ENCODE measurements around the gene OPA1.

OPA1 gene

GRCh38 chr3:193716150-193716549, 123.1 kb downstream of the OPA1 start:
- no peak for DNase-seq (ENCODE audit: low read depth)
- no peak overlapping the region for H3K4me3 ChIP-seq (ENCODE audit: control insufficient read depth, low read depth, low read length)
- TF ChIP-seq, protein P1, sequence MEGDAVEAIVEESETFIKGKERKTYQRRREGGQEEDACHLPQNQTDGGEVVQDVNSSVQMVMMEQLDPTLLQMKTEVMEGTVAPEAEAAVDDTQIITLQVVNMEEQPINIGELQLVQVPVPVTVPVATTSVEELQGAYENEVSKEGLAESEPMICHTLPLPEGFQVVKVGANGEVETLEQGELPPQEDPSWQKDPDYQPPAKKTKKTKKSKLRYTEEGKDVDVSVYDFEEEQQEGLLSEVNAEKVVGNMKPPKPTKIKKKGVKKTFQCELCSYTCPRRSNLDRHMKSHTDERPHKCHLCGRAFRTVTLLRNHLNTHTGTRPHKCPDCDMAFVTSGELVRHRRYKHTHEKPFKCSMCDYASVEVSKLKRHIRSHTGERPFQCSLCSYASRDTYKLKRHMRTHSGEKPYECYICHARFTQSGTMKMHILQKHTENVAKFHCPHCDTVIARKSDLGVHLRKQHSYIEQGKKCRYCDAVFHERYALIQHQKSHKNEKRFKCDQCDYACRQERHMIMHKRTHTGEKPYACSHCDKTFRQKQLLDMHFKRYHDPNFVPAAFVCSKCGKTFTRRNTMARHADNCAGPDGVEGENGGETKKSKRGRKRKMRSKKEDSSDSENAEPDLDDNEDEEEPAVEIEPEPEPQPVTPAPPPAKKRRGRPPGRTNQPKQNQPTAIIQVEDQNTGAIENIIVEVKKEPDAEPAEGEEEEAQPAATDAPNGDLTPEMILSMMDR (IDR thresholded peaks at IDR 0.05; ENCODE audit: control insufficient read depth, insufficient read depth, low read depth, low read length, missing control alignments), result no peak

DNA sequence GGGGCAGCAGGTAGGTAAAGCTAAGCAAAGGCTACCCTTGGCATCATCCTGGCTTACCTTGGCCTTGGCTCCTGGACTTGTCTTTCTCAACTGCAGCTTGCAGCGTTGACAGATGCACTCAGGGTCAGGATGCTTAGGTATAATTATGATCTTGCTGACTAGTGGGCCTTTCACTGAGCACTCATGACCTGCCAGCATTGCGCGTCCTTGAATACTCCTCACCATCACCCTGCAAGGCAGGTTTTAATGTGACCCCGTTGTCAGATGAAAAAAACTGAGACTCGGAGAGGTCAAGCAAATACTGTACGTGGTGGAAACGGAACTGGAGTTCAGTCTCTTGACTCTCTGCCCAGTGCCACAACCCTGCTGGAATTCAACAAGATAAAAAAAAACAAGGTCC, 126.7 kb downstream of the OPA1 start:
- DNase-seq (ENCODE audit: low read depth), result no peak
- H3K4me3 ChIP-seq (ENCODE audit: control insufficient read depth, low read depth, low read length), result no peak overlapping the region
- TF ChIP-seq, protein P1 (IDR thresholded peaks at IDR 0.05; ENCODE audit: control insufficient read depth, insufficient read depth, low read depth, low read length, missing control alignments), result no peak

GRCh38 chr3:193720169-193720568, 127.2 kb downstream of the OPA1 start:
- TF ChIP-seq, protein P1 (IDR thresholded peaks at IDR 0.05; ENCODE audit: control insufficient read depth, insufficient read depth, low read depth, low read length, missing control alignments), result no peak
- no peak for DNase-seq (ENCODE audit: low read depth)
- H3K4me3 ChIP-seq (ENCODE audit: control insufficient read depth, low read depth, low read length), result no peak overlapping the region

GRCh38 chr3:193722566-193722965, 129.6 kb downstream of the OPA1 start:
- no peak for DNase-seq (ENCODE audit: low read depth)
- TF ChIP-seq, protein P1 (IDR thresholded peaks at IDR 0.05; ENCODE audit: control insufficient read depth, insufficient read depth, low read depth, low read length, missing control alignments), result no peak
- H3K4me3 ChIP-seq (ENCODE audit: control insufficient read depth, low read depth, low read length), result no peak overlapping the region

- DNase-seq (ENCODE audit: low read depth), result no peak
- TF ChIP-seq, protein P1 (IDR thresholded peaks at IDR 0.05; ENCODE audit: control insufficient read depth, insufficient read depth, low read depth, low read length, missing control alignments), result no peak
Measured at GRCh38 chr3:193727089-193727488, 134.1 kb downstream of the OPA1 start.

GRCh38 chr3:193728429-193729087, 135.6 kb downstream of the OPA1 start:
- no peak for DNase-seq (ENCODE audit: low read depth)
- TF ChIP-seq, protein P1 (IDR thresholded peaks at IDR 0.05; ENCODE audit: control insufficient read depth, insufficient read depth, low read depth, low read length, missing control alignments), result no peak
- H3K4me3 ChIP-seq (ENCODE audit: control insufficient read depth, low read depth, low read length), result no peak overlapping the region

More at GRCh38 chr3:193727089-193727488, 134.1 kb downstream of the OPA1 start:
- H3K4me3 ChIP-seq (ENCODE audit: control insufficient read depth, low read depth, low read length), result no peak overlapping the region

Data from AG09309 (cell line).